WTC11 (cell line): ENCODE data around the gene MIPOL1. TPM values are rescaled to one million over a fixed set of nuclear protein-coding genes. Genes with fewer than 3 reads are reported as not detected.
"Not testable (repeated sequence)": the region's sequence is repeated elsewhere in the genome, so short reads cannot be mapped to it uniquely, and the experiment has no call there.

Source experiments
- ATAC-seq: fragments of 200-7000 bp; cut with Tn5 transposase; 2 replicates; pipeline ENCODE4 v1.10.0; 2021; ENCODE audit warnings: mild to moderate bottlenecking, moderate library complexity
- CTCF ChIA-PET: fragments of 300-600 bp; sonication (Branson Sonifier 250); formaldehyde crosslinking; loops from one replicate; lab custom pipeline; 2021; ENCODE audit warnings: antibody characterized with exemption; lab: Charles Lee
- POLR2A ChIA-PET: fragments of 350-600 bp; sonication (Branson Sonifier 250); formaldehyde crosslinking; loops from one replicate; lab custom pipeline; 2021; ENCODE audit warnings: antibody characterized with exemption; lab: Charles Lee
- DNase-seq: peaks from one replicate; pipeline ENCODE4 v3.0.0; 2021; ENCODE audit warnings: low spot score
- H3K27ac Mint-ChIP-seq: 2 replicates; pipeline ENCODE4 v1.8.0; 2021; ENCODE audit warnings: mixed read lengths
- H3K27me3 Mint-ChIP-seq: 2 replicates; pipeline ENCODE4 v1.8.0; 2021; ENCODE audit warnings: low read depth, mild to moderate bottlenecking, moderate library complexity, mixed read lengths
- H3K36me3 Mint-ChIP-seq: 2 replicates; pipeline ENCODE4 v1.8.0; 2021; ENCODE audit warnings: mixed read lengths
- H3K4me1 Mint-ChIP-seq: 2 replicates; pipeline ENCODE4 v1.8.0; 2022; ENCODE audit warnings: mixed read lengths
- H3K4me3 Mint-ChIP-seq: 2 replicates; pipeline ENCODE4 v1.8.0; 2021; ENCODE audit warnings: mild to moderate bottlenecking, moderate library complexity, mixed read lengths
- H3K9me3 Mint-ChIP-seq: 2 replicates; pipeline ENCODE4 v1.8.0; 2021; ENCODE audit warnings: mixed read lengths
- ARID4B ChIP-seq: sonication (generic); formaldehyde crosslinking; IDR thresholded peaks from 2 replicates; pipeline ENCODE4 v1.8.0; 2023; ENCODE audit warnings: missing genetic modification reagents, mild to moderate bottlenecking, borderline replicate concordance
- ATF3 ChIP-seq: sonication (generic); formaldehyde crosslinking; conservative IDR thresholded peaks from 2 replicates; pipeline ENCODE4 v1.8.1; 2022; ENCODE audit warnings: mild to moderate bottlenecking, missing genetic modification reagents
- CTCF ChIP-seq: fragments of 200-600 bp; IDR thresholded peaks from 2 replicates; pipeline ENCODE4 v1.8.0; 2022; ENCODE audit warnings: antibody characterized with exemption
- EMX1 ChIP-seq: fragments of 250-450 bp; sonication (Bioruptor Pico); IDR thresholded peaks from 2 replicates; pipeline ENCODE4 v1.8.0; 2021; ENCODE audit warnings: mild to moderate bottlenecking
- ETV6 ChIP-seq: sonication (generic); formaldehyde crosslinking; IDR thresholded peaks from 2 replicates; pipeline ENCODE4 v1.8.1; 2022; ENCODE audit warnings: mild to moderate bottlenecking, missing genetic modification reagents
- GRHL2 ChIP-seq: fragments of 250-450 bp; sonication (Bioruptor Pico); IDR thresholded peaks from 2 replicates; pipeline ENCODE4 v1.8.0; 2022; ENCODE audit warnings: mild to moderate bottlenecking, moderate library complexity; ENCODE audit not compliant: insufficient replicate concordance, severe bottlenecking
- HMGXB4 ChIP-seq: sonication (generic); formaldehyde crosslinking; IDR thresholded peaks from 2 replicates; pipeline ENCODE4 v1.8.1; 2023; ENCODE audit warnings: mild to moderate bottlenecking, moderate library complexity, missing genetic modification reagents
- IRF2 ChIP-seq: sonication (generic); formaldehyde crosslinking; IDR thresholded peaks from 2 replicates; pipeline ENCODE4 v1.8.0; 2022; ENCODE audit warnings: low read depth, missing genetic modification reagents, borderline replicate concordance
- MLX ChIP-seq: sonication (generic); formaldehyde crosslinking; IDR thresholded peaks from 2 replicates; pipeline ENCODE4 v1.8.1; 2023; ENCODE audit warnings: mild to moderate bottlenecking, missing genetic modification reagents, moderate library complexity
- NFATC4 ChIP-seq: fragments of 250-450 bp; sonication (Bioruptor Pico); IDR thresholded peaks from 2 replicates; pipeline ENCODE4 v1.9.0; 2021; ENCODE audit warnings: mild to moderate bottlenecking
- RORB ChIP-seq: fragments of 250-450 bp; sonication (Bioruptor Pico); IDR thresholded peaks from 2 replicates; pipeline ENCODE4 v1.9.0; 2021; ENCODE audit warnings: mild to moderate bottlenecking
- SMAD3 ChIP-seq: sonication (generic); formaldehyde crosslinking; IDR thresholded peaks from 2 replicates; pipeline ENCODE4 v1.8.0; 2022; ENCODE audit warnings: missing genetic modification reagents, mild to moderate bottlenecking, borderline replicate concordance
- SP1 ChIP-seq: sonication (generic); formaldehyde crosslinking; conservative IDR thresholded peaks from 2 replicates; pipeline ENCODE4 v1.8.1; 2022; ENCODE audit warnings: missing genetic modification reagents
- ZMAT4 ChIP-seq: fragments of 250-450 bp; sonication (Bioruptor Pico); IDR thresholded peaks from 2 replicates; pipeline ENCODE4 v1.9.0; 2021; ENCODE audit warnings: mild to moderate bottlenecking
- ZNF121 ChIP-seq: sonication (generic); formaldehyde crosslinking; IDR thresholded peaks from 2 replicates; pipeline ENCODE4 v1.8.0; 2023; ENCODE audit warnings: missing genetic modification reagents
- ZNF138 ChIP-seq: sonication (generic); formaldehyde crosslinking; conservative IDR thresholded peaks from 2 replicates; pipeline ENCODE4 v1.8.1; 2022; ENCODE audit warnings: mild to moderate bottlenecking, moderate library complexity, missing genetic modification reagents
- total RNA-seq: library from RNA; stranded (reverse); gene quantifications from 3 replicates; pipeline ENCODE4 v1.2.3, GENCODE V29; 2021

MIPOL1 gene
- total RNA-seq, 1 experiment from 2014 or later: 13.1 TPM

- peaks cover 4% of the 10 kb centered on the region for H3K9me3 Mint-ChIP-seq
- H3K4me3 Mint-ChIP-seq: no peak overlapping the region
- no peak for ATAC-seq
- ChIA-PET CTCF (no interaction called here), POLR2A (no interaction called here)
- no peak overlapping the region for H3K27ac Mint-ChIP-seq
- no peaks in the 10 kb centered on the region for H3K36me3 Mint-ChIP-seq
- TF ChIP-seq GRHL2 (CRISPR knock-in tag) (no peak), NFATC4 (no peak), CTCF (no peak), SMAD3 (no peak), EMX1 (CRISPR knock-in tag) (no peak), MLX (CRISPR knock-in tag) (no peak), ZNF121 (CRISPR knock-in tag) (no peak), ZMAT4 (CRISPR knock-in tag) (no peak), RORB (CRISPR knock-in tag) (no peak), ARID4B (CRISPR knock-in tag) (no peak), SP1 (CRISPR knock-in tag) (no peak), HMGXB4 (CRISPR knock-in tag) (no peak), ZNF138 (CRISPR knock-in tag) (no peak), ETV6 (no peak), ATF3 (CRISPR knock-in tag) (no peak), IRF2 (CRISPR knock-in tag) (no peak)
- no peaks in the 10 kb centered on the region for H3K4me1 Mint-ChIP-seq
- no peak for DNase-seq
- no peaks in the 10 kb centered on the region for H3K27me3 Mint-ChIP-seq
These were observed 17.7 kb upstream of the MIPOL1 start for GRCh38 chr14:37179896-37180502.

GRCh38 chr14:37180886-37181285 is 16.9 kb upstream of the MIPOL1 start:
- H3K36me3 Mint-ChIP-seq, H3K4me3 Mint-ChIP-seq, ATAC-seq, H3K27ac Mint-ChIP-seq, H3K4me1 Mint-ChIP-seq, POLR2A ChIA-PET, H3K9me3 Mint-ChIP-seq, CTCF ChIA-PET, H3K27me3 Mint-ChIP-seq, DNase-seq: not testable (repeated sequence)
